Motor neuron (in vitro differentiated cells): ENCODE measurements around the gene MRPL1. TPM values are rescaled to one million over a fixed set of nuclear protein-coding genes. Genes with fewer than 3 reads are reported as not detected.
A peak's percentile ranks its signal among the peaks of the same experiment; 100 is the strongest.
"Not testable (repeated sequence)": the region's sequence is repeated elsewhere in the genome, so short reads cannot be mapped to it uniquely, and the experiment has no call there.

ENCODE experiments used
- ATAC-seq, 8 experiments: fragments of 200-7000 bp; cut with Tn5 transposase; replicated peaks in 6 of 8; 2 replicates each; pipeline ENCODE4 v1.8.0; 2021; ENCODE audit warnings: mild to moderate bottlenecking in 8 of 8, moderate library complexity in 8 of 8
- H3K27ac ChIP-seq, 2 donors: fragments of 250-450 bp; sonication (Bioruptor Pico); 2 replicates each; pipeline ENCODE4 v1.9.0; 2021; ENCODE audit warnings: antibody characterized with exemption in 2 of 2, mild to moderate bottlenecking in 2 of 2, moderate library complexity in 1 of 2
- H3K4me1 ChIP-seq, 2 donors: fragments of 250-450 bp; sonication (Bioruptor Pico); replicated peaks in 1 of 2; 2 replicates each; pipeline ENCODE4 v1.6.1; 2021; ENCODE audit warnings: antibody characterized with exemption in 2 of 2, mild to moderate bottlenecking in 2 of 2, moderate library complexity in 1 of 2
- H3K4me3 ChIP-seq, 5 donors: fragments of 250-450 bp; sonication (Bioruptor Pico); 2 replicates each; pipeline ENCODE4 v1.9.0; 2021; ENCODE audit warnings: antibody characterized with exemption in 5 of 5, mild to moderate bottlenecking in 5 of 5, moderate library complexity in 4 of 5
- WGBS, 10 experiments: fragments of 450-650 bp; shearing (Covaris generic); methylation state at CpG; one replicate each; pipeline ENCODE4 v1.0.0; 2022; 5-methylcytosine and 5-hydroxymethylcytosine counted together
- in situ Hi-C, 9 experiments: fragments of 400-800 bp; cut with MboI; loops; one replicate each; pipeline ENCODE4 v1.15.0; 2021; ENCODE audit warnings: low sequenced_read_pairs in 9 of 9, low pct_unique_long_range_greater_than_20kb in 2 of 9; ENCODE audit not compliant: unreplicated experiment in 9 of 9
- total RNA-seq, 8 experiments: library from RNA; unstranded; fragments of 300-600 nt; gene quantifications; 2 replicates each; pipeline versions ENCODE4 v1.2.3 to v1.2.4, GENCODE V29; 2022

MRPL1 gene
- total RNA-seq, 8 experiments from 2014 or later: 31.9 to 44.3 (median 37.3) TPM

GRCh38 chr4:77931452-77932135 is 69.0 kb downstream of the MRPL1 start:
- in situ Hi-C loops: no loop called here
- no peak overlapping the region for H3K27ac ChIP-seq
- H3K4me3 ChIP-seq: no peak overlapping the region
- ATAC-seq: peak in 2 of 8 experiments; percentile 11 to 14
- peaks cover 0 to 3% of the 10 kb centered on the region in 2 donors for H3K4me1 ChIP-seq
- 40 to 100% (median 82%) methylated on average over 1 to 9 of the region's 9 CpGs; no CpG with 5 or more reads in 1 of the 10 experiments for WGBS, 10 experiments

DNA sequence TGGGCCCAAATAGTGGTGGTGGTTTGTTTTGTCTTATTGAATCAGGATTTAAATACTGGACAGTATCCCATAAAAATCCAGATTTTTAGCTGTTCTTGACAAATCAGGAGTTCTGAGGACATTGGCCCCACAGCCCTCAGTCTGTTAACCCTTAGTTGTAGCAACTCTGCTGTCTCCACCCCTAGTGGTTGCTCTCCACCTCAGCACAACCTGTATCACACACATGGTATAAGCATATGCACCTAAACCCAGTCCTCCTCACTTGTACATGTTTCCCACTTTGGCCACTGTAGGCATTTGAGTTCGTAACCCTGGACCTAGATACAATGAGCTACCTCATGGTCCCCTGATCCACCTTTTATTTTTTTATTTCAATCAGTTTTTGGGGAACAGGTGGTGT is 75.9 kb downstream of the MRPL1 start:
- WGBS, 10 experiments: 100% methylated on average over 1 of the region's 1 CpG; no CpG with 5 or more reads in 7 of the 10 experiments
- no peak for ATAC-seq
- no peaks in the 10 kb centered on the region for H3K4me1 ChIP-seq
- H3K4me3 ChIP-seq: no peak overlapping the region
- in situ Hi-C loops: no loop called here
- H3K27ac ChIP-seq: no peak overlapping the region

DNA sequence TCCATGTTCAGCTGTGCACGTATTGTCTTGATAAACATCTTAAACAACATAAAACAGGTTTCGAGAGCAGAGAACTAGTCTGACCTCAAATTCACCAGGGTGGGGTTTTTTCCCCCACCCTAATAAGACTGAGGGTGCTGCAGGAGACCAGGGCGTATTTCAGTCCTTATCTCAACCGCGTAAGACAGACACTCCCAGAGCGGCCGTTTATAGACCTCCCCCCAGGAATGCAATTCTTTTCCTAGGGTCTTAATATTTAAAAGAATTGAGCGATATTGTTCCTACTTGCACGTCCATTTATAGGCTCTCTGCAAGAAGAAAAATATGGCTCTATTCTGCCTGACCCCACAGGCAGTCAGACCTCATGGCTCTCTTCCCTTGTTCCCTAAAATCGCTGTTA is 83.3 kb downstream of the MRPL1 start:
- ATAC-seq, in situ Hi-C loops, H3K27ac ChIP-seq, H3K4me3 ChIP-seq, H3K4me1 ChIP-seq: not testable (repeated sequence)
- WGBS, 10 experiments: 81 to 100% (median 100%) methylated on average over 1 to 10 of the region's 10 CpGs; no CpG with 5 or more reads in 3 of the 10 experiments

DNA sequence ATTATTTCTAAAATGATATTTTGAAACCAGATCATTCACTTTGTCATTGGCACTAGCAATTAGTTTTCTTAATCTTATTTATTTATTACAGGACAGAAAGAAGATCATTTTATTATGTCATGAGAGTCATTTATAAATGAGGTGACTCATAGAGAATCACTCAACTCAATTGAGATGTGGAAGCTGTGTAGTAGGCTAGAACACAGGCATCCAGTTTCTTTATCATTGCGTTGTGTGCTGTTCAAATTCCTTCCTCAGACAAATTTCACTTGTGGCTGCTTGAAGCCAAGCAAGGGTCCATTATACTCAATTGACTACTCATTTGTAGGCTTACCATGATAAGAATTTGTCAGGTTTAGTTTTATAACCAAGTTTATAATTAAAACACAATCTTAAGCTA is 87.6 kb downstream of the MRPL1 start:
- peaks cover 0 to 5% of the 10 kb centered on the region in 2 donors for H3K4me1 ChIP-seq
- no peak overlapping the region for H3K27ac ChIP-seq
- in situ Hi-C loops: loop anchor here in 4 of 9 experiments (10.0 to 25.0 kb wide), 3 partner anchors 562 to 912 kb away; no protein-coding TSS in a partner anchor
- peak in 2 of 8 experiments; percentile 50 to 70 for ATAC-seq
- WGBS, 10 experiments: 88 to 100% (median 100%) methylated on average over 1 of the region's 1 CpG; no CpG with 5 or more reads in 4 of the 10 experiments
- no peak overlapping the region for H3K4me3 ChIP-seq

- in situ Hi-C loops: loop anchor here in 4 of 9 experiments (10.0 to 25.0 kb wide), 3 partner anchors 560 to 910 kb away; no protein-coding TSS in a partner anchor
- WGBS, 10 experiments: 71 to 98% (median 86%) methylated on average over 3 to 5 of the region's 5 CpGs
- H3K27ac ChIP-seq: no peak overlapping the region
- H3K4me3 ChIP-seq: no peak overlapping the region
- peaks cover 0 to 10% of the 10 kb centered on the region in 2 donors for H3K4me1 ChIP-seq
- no peak for ATAC-seq
These were observed 89.8 kb downstream of the MRPL1 start for GRCh38 chr4:77952457-77952856.

DNA sequence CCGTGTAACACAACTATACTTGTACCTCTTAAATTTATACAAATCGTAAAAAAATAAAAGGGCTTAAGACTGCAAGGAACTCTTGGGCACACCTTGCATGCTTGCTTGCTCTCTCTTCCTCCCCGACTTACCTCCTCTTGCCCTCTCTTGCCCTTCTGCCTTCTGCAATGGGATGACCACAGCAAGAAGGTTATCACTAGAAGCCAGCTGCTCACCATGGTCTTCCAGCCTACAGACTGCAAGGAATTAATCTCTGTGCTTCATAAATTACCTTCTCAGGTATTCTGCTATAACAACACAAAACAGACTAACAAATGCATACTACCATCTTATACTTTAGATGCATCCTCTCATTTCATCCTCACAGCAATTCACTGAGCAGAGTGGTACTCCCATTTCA is 92.1 kb downstream of the MRPL1 start:
- in situ Hi-C loops: loop anchor here in 4 of 9 experiments (10.0 to 25.0 kb wide), 3 partner anchors 558 to 908 kb away; no protein-coding TSS in a partner anchor
- H3K4me1 ChIP-seq: peaks cover 0 to 10% of the 10 kb centered on the region in 2 donors
- H3K4me3 ChIP-seq: no peak overlapping the region
- no peak overlapping the region for H3K27ac ChIP-seq
- 92 to 100% (median 100%) methylated on average over 1 to 3 of the region's 3 CpGs; no CpG with 5 or more reads in 3 of the 10 experiments for WGBS, 10 experiments
- no peak for ATAC-seq

GRCh38 chr4:77956917-77957316 is 94.3 kb downstream of the MRPL1 start:
- peaks cover 0 to 10% of the 10 kb centered on the region in 2 donors for H3K4me1 ChIP-seq
- H3K27ac ChIP-seq: no peak overlapping the region
- WGBS, 10 experiments: 77 to 100% (median 98%) methylated on average over 2 to 5 of the region's 5 CpGs; no CpG with 5 or more reads in 1 of the 10 experiments
- no peak for ATAC-seq
- in situ Hi-C loops: loop anchor here in 4 of 9 experiments (10.0 to 25.0 kb wide), 3 partner anchors 555 to 905 kb away; no protein-coding TSS in a partner anchor
- H3K4me3 ChIP-seq: no peak overlapping the region

- Histone ChIP-seq H3K4me1 (peaks cover 0 to 5% of the 10 kb centered on the region in 2 donors), H3K27ac (no peak overlapping the region), H3K4me3 (no peak overlapping the region)
- no peak for ATAC-seq
- in situ Hi-C loops: loop anchor here in 4 of 9 experiments (10.0 to 25.0 kb wide), 3 partner anchors 553 to 903 kb away; no protein-coding TSS in a partner anchor
- WGBS, 10 experiments: 51 to 85% (median 75%) methylated on average over 1 to 2 of the region's 2 CpGs; no CpG with 5 or more reads in 7 of the 10 experiments
These were observed 96.3 kb downstream of the MRPL1 start for GRCh38 chr4:77958897-77959296.

DNA sequence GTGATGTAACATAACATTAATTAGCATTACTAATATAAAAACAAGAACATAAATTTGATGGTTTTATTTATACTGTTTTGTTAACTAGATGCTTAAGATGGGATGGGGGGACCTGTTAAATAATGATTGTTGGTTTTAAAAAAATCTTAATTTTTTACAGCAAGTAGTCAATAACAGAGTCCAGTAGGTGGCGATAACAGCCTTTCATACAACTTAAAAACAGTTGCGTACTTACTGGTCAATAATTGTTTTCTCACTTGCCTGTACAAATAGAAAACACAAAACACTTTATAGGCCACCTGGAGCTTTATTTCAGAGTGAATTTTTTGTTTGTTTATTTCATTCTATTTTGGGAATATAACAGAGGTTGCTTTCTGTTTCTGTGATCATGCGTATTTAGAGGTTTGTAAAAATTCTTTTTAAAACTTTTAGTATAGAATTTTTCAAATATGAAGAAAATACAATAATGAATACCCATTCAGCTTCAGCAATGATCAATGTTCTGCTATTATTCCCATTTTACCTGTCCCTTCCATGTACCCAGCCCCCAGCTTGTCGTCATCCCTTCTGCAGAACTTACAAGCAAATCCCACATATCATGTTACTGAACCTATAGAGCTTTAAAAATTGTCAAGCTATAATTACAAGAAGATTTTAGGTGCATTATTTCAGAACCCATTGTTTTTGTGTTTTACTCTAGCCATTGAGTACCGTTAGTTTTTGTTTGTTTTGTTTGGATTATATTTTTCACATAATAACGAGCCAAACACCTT is 97.1 kb downstream of the MRPL1 start:
- WGBS, 10 experiments: 33 to 94% (median 61%) methylated on average over 2 to 6 of the region's 6 CpGs
- in situ Hi-C loops: loop anchor here in 4 of 9 experiments (10.0 to 25.0 kb wide), 3 partner anchors 553 to 903 kb away; no protein-coding TSS in a partner anchor
- peak in 1 of 8 experiments; percentile 23 for ATAC-seq

GRCh38 chr4:77960367-77960766 is 97.7 kb downstream of the MRPL1 start:
- Histone ChIP-seq H3K4me1 (peaks cover 0 to 5% of the 10 kb centered on the region in 2 donors), H3K27ac (no peak overlapping the region), H3K4me3 (no peak overlapping the region)
- ATAC-seq: no peak
- in situ Hi-C loops: loop anchor here in 3 of 9 experiments (25.0 kb wide), 2 partner anchors 552 to 902 kb away; no protein-coding TSS in a partner anchor
- 0 to 100% (median 88%) methylated on average over 1 to 5 of the region's 5 CpGs for WGBS, 10 experiments

More for the DNA sequence above, 97.1 kb downstream of the MRPL1 start:
- Histone ChIP-seq H3K4me3 (no peak overlapping the region), H3K27ac (no peak overlapping the region), H3K4me1 (peaks cover 0 to 5% of the 10 kb centered on the region in 2 donors)

- no peak for ATAC-seq
- in situ Hi-C loops: loop anchor here in 3 of 9 experiments (25.0 kb wide), 2 partner anchors 549 to 899 kb away; no protein-coding TSS in a partner anchor
- WGBS, 10 experiments: 64 to 100% (median 85%) methylated on average over 1 to 2 of the region's 2 CpGs; no CpG with 5 or more reads in 1 of the 10 experiments
These were observed 100.4 kb downstream of the MRPL1 start for GRCh38 chr4:77963004-77963403.

GRCh38 chr4:77973657-77974056 is 111.0 kb downstream of the MRPL1 start:
- not testable (repeated sequence) for H3K4me3 ChIP-seq, H3K4me1 ChIP-seq, H3K27ac ChIP-seq, ATAC-seq
- WGBS, 10 experiments: 71 to 100% methylated on average over 1 of the region's 1 CpG; no CpG with 5 or more reads in 8 of the 10 experiments
- in situ Hi-C loops: loop anchor here in 3 of 9 experiments (25.0 kb wide), 2 partner anchors 539 to 889 kb away; no protein-coding TSS in a partner anchor

More at GRCh38 chr4:77963004-77963403, 100.4 kb downstream of the MRPL1 start:
- no peak overlapping the region for H3K4me3 ChIP-seq
- no peak overlapping the region for H3K27ac ChIP-seq
- H3K4me1 ChIP-seq: no peaks in the 10 kb centered on the region
